Adrenal gland (tissue), 5 donors: Measurements from ENCODE around the gene ITPR1.

Experiments used
- CTCF ChIP-seq, 6 experiments: fragments of 450-650 bp in 4 of 6; fragments of 200-600 bp in 2 of 6; sonication (generic) in 1 of 6; IDR thresholded peaks; 1 replicate in 5 of 6; 2 replicates in 1 of 6; pipeline versions ENCODE4 v1.5.1 to v1.8.0; 2016 to 2021; ENCODE audit warnings: antibody characterized with exemption in 6 of 6, mild to moderate bottlenecking in 2 of 6, moderate library complexity in 1 of 6
- POLR2A ChIP-seq, 2 donors: fragments of 450-650 bp; IDR thresholded peaks; one replicate each; pipeline ENCODE4 v1.6.1; 2017; ENCODE audit warnings: antibody characterized with exemption in 2 of 2, mild to moderate bottlenecking in 2 of 2, moderate library complexity in 1 of 2
- donor health status: DM: no; HTN: no; CAD: no.

DNA sequence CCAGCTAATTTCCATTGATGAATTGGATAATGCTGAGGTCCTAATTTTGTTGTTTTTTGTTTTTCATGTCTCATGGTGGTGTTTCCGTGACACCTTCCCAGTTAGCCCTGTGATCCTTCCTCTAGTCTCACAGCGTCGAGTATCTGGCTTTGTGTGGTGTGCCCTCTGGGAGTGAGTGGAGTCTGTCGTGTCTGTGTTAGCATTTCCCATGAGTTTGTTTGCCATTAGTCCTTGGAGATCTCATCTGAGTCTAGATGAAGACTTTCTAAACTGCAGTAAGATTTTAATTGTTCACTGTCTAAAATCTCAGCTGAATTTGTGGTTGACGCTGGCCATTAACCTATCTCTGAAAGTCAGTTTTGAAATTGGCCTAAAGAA is 224.2 kb downstream of the ITPR1 start:
- TF ChIP-seq CTCF (IDR thresholded peaks at IDR 0.05) (no peak), POLR2A (IDR thresholded peaks at IDR 0.05) (no peak)
